ENCODE results near the gene GATAD2A. TPM values are rescaled to one million over a fixed set of nuclear protein-coding genes. Genes with fewer than 3 reads are reported as not detected.

Gene GATAD2A
- total RNA-seq, 1 donor from 2014 or later, result 150 TPM

DNA sequence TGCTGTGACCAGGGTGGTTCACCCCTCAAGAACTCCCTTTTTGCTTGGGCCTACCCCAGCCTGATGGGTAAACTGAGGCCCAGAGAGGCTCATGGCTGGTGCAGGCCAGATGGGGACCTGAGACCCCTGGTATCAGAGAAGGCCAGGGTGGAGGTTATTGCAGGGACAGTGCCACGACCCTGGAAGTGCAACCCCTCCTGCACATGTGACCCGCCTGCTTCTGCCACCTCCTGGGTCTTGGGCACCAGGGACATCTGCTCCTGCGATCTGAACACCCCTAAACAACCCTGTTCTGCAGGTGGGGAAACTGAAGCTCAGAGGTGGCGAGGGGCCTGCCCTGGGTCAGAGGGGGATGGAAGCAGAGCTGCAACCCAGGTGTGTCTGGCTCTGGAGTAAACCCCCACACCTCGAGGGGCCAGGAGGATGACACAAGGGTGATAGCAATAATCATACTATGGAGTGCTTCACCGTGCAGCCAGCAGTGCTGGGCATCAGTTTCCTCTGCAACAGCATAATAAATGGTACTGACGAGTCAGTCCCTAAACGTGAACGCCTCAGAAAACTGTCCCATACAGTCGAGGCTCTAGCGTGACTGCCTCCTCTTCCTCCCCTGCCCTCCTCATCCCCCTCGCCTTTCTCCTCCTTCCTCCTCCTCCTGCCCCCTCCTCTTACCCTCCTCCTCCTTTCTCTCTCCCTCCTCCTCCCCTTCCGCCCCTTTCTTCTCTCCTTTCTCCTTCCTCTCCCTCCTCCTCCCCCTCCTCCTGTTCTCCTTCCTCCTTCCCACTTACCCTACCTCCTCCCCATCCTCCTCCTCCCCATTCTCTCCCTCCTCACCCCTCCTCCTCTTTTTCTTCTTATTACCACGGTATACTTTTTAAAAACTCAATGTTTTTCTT, 127.6 kb downstream of the GATAD2A start:
- peaks cover 8% of the 10 kb centered on the region for H3K36me3 Mint-ChIP-seq (ENCODE audit: low read depth)
- no peak for DNase-seq (ENCODE audit: low read depth, low spot score)
- no peak overlapping the region for H3K27ac Mint-ChIP-seq (ENCODE audit: unreplicated experiment)
- peak overlapping the region; percentile 47 for H3K4me3 Mint-ChIP-seq
- H3K4me1 Mint-ChIP-seq, result peaks cover 37% of the 10 kb centered on the region
- TF ChIP-seq, protein P1, sequence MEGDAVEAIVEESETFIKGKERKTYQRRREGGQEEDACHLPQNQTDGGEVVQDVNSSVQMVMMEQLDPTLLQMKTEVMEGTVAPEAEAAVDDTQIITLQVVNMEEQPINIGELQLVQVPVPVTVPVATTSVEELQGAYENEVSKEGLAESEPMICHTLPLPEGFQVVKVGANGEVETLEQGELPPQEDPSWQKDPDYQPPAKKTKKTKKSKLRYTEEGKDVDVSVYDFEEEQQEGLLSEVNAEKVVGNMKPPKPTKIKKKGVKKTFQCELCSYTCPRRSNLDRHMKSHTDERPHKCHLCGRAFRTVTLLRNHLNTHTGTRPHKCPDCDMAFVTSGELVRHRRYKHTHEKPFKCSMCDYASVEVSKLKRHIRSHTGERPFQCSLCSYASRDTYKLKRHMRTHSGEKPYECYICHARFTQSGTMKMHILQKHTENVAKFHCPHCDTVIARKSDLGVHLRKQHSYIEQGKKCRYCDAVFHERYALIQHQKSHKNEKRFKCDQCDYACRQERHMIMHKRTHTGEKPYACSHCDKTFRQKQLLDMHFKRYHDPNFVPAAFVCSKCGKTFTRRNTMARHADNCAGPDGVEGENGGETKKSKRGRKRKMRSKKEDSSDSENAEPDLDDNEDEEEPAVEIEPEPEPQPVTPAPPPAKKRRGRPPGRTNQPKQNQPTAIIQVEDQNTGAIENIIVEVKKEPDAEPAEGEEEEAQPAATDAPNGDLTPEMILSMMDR (conservative IDR thresholded peaks at IDR 0.05), result no peak
- peaks cover 17% of the 10 kb centered on the region for H3K27me3 Mint-ChIP-seq (ENCODE audit: low read depth)
- no peaks in the 10 kb centered on the region for H3K9me3 Mint-ChIP-seq

DNA sequence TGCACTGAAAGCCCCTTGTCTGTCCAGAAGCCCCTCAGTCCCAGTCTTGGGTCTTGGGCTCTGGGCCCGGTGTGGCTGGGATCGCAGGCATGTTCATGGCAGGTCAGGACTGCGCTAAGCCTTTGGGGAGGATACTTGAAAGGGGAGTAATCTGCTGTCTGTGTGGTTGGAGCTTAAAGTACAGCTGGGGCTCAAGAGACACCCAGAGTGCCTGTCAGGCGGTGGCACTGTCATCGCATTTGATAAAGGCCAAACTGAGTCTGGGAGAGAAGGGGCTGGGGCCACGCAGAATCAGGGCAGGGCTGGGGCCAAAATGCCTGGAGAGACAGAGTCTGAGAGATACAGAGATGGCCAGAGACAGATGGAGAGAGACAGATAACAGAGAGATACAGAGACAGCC, 128.4 kb downstream of the GATAD2A start:
- TF ChIP-seq, protein P1 (conservative IDR thresholded peaks at IDR 0.05), result no peak
- peaks cover 8% of the 10 kb centered on the region for H3K36me3 Mint-ChIP-seq (ENCODE audit: low read depth)
- no peak overlapping the region for H3K27ac Mint-ChIP-seq (ENCODE audit: unreplicated experiment)

DNA sequence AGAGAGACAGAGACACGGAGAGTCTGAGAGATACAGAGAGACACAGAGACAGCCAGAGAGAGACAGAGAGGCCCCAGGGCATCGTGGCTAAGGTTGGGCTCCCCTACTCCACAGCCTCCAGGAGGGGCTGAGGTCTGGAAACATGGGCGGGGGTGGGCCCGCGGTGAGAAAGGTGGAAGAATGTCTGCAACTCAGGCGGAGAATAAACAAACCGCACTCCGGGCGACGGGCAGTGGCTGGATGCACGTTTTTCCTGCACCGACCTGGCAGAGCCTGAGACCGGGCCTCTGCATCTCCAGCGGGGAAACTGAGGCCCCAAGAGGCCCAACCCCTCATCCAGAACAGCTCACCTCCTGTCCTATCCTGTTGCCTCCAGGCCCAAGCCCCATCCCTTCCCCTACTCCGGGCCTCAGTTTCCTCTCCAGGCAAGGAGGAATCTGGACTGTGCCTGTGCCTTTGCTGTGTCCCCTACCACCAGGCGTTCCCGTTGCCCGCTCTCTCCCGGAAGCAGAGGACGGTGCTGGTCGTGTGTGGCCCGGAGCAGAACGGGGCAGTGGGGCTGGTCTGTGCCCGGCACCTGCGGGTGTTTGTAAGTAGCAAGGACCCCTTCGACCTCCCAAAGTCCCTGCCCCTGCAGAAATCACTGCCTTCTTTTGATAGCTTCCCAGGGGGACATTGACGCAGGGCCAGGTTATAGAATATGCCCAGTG, 129.2 kb downstream of the GATAD2A start:
- H3K27ac Mint-ChIP-seq (ENCODE audit: unreplicated experiment), result no peak overlapping the region
- peak overlapping the region; percentile 47 for H3K4me3 Mint-ChIP-seq
- TF ChIP-seq, protein P1 (conservative IDR thresholded peaks at IDR 0.05), result no peak

More for the DNA sequence above, 128.4 kb downstream of the GATAD2A start:
- H3K4me1 Mint-ChIP-seq, result peaks cover 41% of the 10 kb centered on the region
- DNase-seq (ENCODE audit: low read depth, low spot score), result no peak
- peaks cover 22% of the 10 kb centered on the region for H3K27me3 Mint-ChIP-seq (ENCODE audit: low read depth)
- H3K9me3 Mint-ChIP-seq, result no peaks in the 10 kb centered on the region
- peak overlapping the region; percentile 47 for H3K4me3 Mint-ChIP-seq

DNA sequence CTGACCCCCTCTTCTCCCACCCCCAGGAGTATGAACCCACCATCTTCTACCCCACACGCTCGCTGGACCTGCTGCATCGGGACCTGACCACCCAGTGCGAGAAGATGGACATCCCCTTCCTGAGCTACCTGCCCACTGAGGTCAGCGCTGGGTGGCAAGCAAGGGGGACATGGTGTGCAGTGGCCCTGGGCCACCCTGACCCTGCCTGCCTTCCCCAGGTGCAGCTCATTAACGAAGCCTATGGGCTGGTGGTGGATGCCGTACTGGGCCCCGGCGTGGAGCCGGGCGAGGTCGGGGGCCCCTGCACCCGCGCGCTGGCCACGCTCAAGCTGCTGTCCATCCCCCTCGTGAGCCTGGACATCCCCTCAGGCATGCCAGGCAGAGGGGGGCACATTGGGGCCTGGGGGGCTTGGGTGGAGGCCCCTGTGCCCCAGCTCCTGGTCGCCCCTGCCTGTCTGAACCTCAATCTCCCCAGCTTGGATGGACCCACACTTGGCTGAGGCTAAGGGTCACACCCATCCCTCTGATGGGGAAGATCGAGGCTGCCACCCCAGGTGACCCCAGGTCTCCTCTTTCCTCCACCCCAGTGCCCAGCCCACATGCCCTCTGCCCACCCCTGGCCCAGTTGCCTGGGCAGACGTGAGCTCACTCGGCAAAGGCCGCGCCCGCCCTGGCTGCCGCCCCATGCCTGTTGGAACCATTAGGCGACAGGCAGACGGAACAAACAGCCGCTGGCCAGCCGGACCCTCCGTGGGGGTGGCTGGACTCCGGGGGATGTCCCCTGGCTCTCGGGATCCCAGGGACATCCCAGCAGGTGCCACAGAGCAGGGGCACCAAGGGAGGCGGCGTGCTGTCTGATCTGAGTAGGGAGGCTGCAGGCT, 130.1 kb downstream of the GATAD2A start:
- no peaks in the 10 kb centered on the region for H3K9me3 Mint-ChIP-seq
- H3K36me3 Mint-ChIP-seq (ENCODE audit: low read depth), result peaks cover 8% of the 10 kb centered on the region
- TF ChIP-seq, protein P1 (conservative IDR thresholded peaks at IDR 0.05), result no peak
- H3K27me3 Mint-ChIP-seq (ENCODE audit: low read depth), result peaks cover 26% of the 10 kb centered on the region
- peaks cover 31% of the 10 kb centered on the region for H3K4me1 Mint-ChIP-seq
- no peak for DNase-seq (ENCODE audit: low read depth, low spot score)
- H3K27ac Mint-ChIP-seq (ENCODE audit: unreplicated experiment), result no peak overlapping the region
- peak overlapping the region; percentile 82 for H3K4me3 Mint-ChIP-seq

More for the DNA sequence above, 129.2 kb downstream of the GATAD2A start:
- Mint-ChIP-seq H3K27me3 (ENCODE audit: low read depth) (peaks cover 26% of the 10 kb centered on the region), H3K9me3 (no peaks in the 10 kb centered on the region), H3K4me1 (peaks cover 38% of the 10 kb centered on the region), H3K36me3 (ENCODE audit: low read depth) (peaks cover 8% of the 10 kb centered on the region)
- DNase-seq (ENCODE audit: low read depth, low spot score), result no peak

All from neural crest cell (in vitro differentiated cells).